Measurements from ENCODE around the gene TRIM38.
"Not testable (repeated sequence)": the region's sequence is repeated elsewhere in the genome, so short reads cannot be mapped to it uniquely, and the experiment has no call there.

The TRIM38 gene

GRCh38 chr6:25942561-25943147 is 19.9 kb upstream of the TRIM38 start:
- peak; percentile 68; the same call in 2 of the 3 replicates for ATAC-seq (ENCODE audit: low read depth)
- peak; percentile 74 for TF ChIP-seq CTCF (IDR thresholded peaks at IDR 0.05; ENCODE audit: poor library complexity, severe bottlenecking)
- Histone ChIP-seq H3K36me3 (ENCODE audit: low read depth) (no peaks in the 10 kb centered on the region), H3K27ac (ENCODE audit: poor library complexity, severe bottlenecking) (no peak overlapping the region), H3K27me3 (ENCODE audit: insufficient read depth, poor library complexity, severe bottlenecking) (no peaks in the 10 kb centered on the region), H3K4me3 (ENCODE audit: severe bottlenecking) (no peak overlapping the region), H3K9me3 (ENCODE audit: severe bottlenecking) (no peaks in the 10 kb centered on the region), H3K4me1 (ENCODE audit: insufficient read depth, poor library complexity, severe bottlenecking) (no peaks in the 10 kb centered on the region)
- no peak for DNase-seq (ENCODE audit: low spot score)

DNA sequence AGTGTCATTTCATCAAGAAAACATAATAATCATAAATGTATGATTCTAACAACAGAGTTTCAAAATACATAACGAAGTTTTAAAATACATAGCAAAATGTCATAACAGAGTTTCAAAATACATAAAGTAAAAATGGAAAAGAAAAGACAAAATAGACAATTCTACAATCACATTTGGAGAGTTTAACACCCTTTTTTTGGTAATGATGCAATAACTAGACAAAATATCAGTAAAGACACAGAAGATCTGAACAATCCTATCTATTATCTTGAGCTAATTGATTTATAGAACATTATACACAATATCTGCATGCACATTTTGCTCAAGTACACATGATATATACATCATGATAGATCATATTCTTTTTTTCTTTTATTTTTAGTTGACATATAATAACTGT is 18.7 kb upstream of the TRIM38 start:
- Histone ChIP-seq H3K27ac (ENCODE audit: poor library complexity, severe bottlenecking) (no peak overlapping the region), H3K9me3 (ENCODE audit: severe bottlenecking) (no peaks in the 10 kb centered on the region), H3K4me3 (ENCODE audit: severe bottlenecking) (no peak overlapping the region), H3K36me3 (ENCODE audit: low read depth) (no peaks in the 10 kb centered on the region), H3K27me3 (ENCODE audit: insufficient read depth, poor library complexity, severe bottlenecking) (no peaks in the 10 kb centered on the region), H3K4me1 (ENCODE audit: insufficient read depth, poor library complexity, severe bottlenecking) (no peaks in the 10 kb centered on the region)
- ATAC-seq (ENCODE audit: low read depth) = no peak
- no peak for DNase-seq (ENCODE audit: low spot score)
- no peak for TF ChIP-seq CTCF (IDR thresholded peaks at IDR 0.05; ENCODE audit: poor library complexity, severe bottlenecking)

- ATAC-seq (ENCODE audit: low read depth) (no peak), DNase-seq (ENCODE audit: low spot score) (no peak)
- no peak for TF ChIP-seq CTCF (IDR thresholded peaks at IDR 0.05; ENCODE audit: poor library complexity, severe bottlenecking)
- Histone ChIP-seq H3K27me3 (ENCODE audit: insufficient read depth, poor library complexity, severe bottlenecking) (no peaks in the 10 kb centered on the region), H3K27ac (ENCODE audit: poor library complexity, severe bottlenecking) (no peak overlapping the region), H3K9me3 (ENCODE audit: severe bottlenecking) (no peaks in the 10 kb centered on the region), H3K4me1 (ENCODE audit: insufficient read depth, poor library complexity, severe bottlenecking) (no peaks in the 10 kb centered on the region), H3K36me3 (ENCODE audit: low read depth) (no peaks in the 10 kb centered on the region), H3K4me3 (ENCODE audit: severe bottlenecking) (no peak overlapping the region)
Measured at GRCh38 chr6:25944688-25945574, 17.7 kb upstream of the TRIM38 start.

- H3K4me1 ChIP-seq (ENCODE audit: insufficient read depth, poor library complexity, severe bottlenecking); DNase-seq (ENCODE audit: low spot score); H3K36me3 ChIP-seq (ENCODE audit: low read depth); H3K9me3 ChIP-seq (ENCODE audit: severe bottlenecking); H3K27ac ChIP-seq (ENCODE audit: poor library complexity, severe bottlenecking); H3K4me3 ChIP-seq (ENCODE audit: severe bottlenecking); H3K27me3 ChIP-seq (ENCODE audit: insufficient read depth, poor library complexity, severe bottlenecking); ATAC-seq (ENCODE audit: low read depth): not testable (repeated sequence)
Measured at GRCh38 chr6:25945738-25946137, 16.9 kb upstream of the TRIM38 start.

- ATAC-seq (ENCODE audit: low read depth) (no peak), DNase-seq (ENCODE audit: low spot score) (no peak)
- H3K27ac ChIP-seq (ENCODE audit: poor library complexity, severe bottlenecking) = no peak overlapping the region
- H3K9me3 ChIP-seq (ENCODE audit: severe bottlenecking) = no peaks in the 10 kb centered on the region
- TF ChIP-seq CTCF (IDR thresholded peaks at IDR 0.05; ENCODE audit: poor library complexity, severe bottlenecking) = no peak
- H3K36me3 ChIP-seq (ENCODE audit: low read depth) = no peaks in the 10 kb centered on the region
- no peaks in the 10 kb centered on the region for H3K27me3 ChIP-seq (ENCODE audit: insufficient read depth, poor library complexity, severe bottlenecking)
- H3K4me1 ChIP-seq (ENCODE audit: insufficient read depth, poor library complexity, severe bottlenecking) = no peaks in the 10 kb centered on the region
- no peak overlapping the region for H3K4me3 ChIP-seq (ENCODE audit: severe bottlenecking)
Measured at GRCh38 chr6:25946631-25947030, 16.0 kb upstream of the TRIM38 start.

- H3K9me3 ChIP-seq (ENCODE audit: severe bottlenecking); H3K27ac ChIP-seq (ENCODE audit: poor library complexity, severe bottlenecking); H3K36me3 ChIP-seq (ENCODE audit: low read depth); DNase-seq (ENCODE audit: low spot score); H3K4me3 ChIP-seq (ENCODE audit: severe bottlenecking); ATAC-seq (ENCODE audit: low read depth); H3K27me3 ChIP-seq (ENCODE audit: insufficient read depth, poor library complexity, severe bottlenecking); H3K4me1 ChIP-seq (ENCODE audit: insufficient read depth, poor library complexity, severe bottlenecking): not testable (repeated sequence)
Measured at GRCh38 chr6:25947492-25947891, 15.1 kb upstream of the TRIM38 start.

Measured in RWPE2 (cell line).